ENCODE measurements around the gene MYOT.

DNA sequence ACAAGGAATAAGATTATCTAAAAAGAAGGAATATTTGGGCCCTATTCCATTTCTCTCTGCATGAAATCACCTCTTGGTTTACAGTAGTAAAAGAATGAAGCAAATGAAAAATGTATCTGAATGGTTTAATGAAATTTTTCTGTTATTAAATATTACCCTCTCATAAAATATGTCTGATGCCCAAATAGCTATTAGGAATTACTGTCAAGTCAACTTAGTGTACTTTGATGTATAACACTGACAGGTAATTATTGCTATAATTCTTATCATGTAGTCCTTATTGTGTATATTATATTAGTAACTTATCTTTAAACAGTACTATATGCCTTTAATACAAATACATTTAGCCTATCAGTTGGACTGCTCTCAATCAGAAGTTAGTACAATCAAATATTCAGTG lies 8.4 kb downstream of the MYOT start:
- TF ChIP-seq CTCF (conservative IDR thresholded peaks at IDR 0.05; ENCODE audit: low read depth, low read length) (no peak), RFX5 (IDR thresholded peaks at IDR 0.05; ENCODE audit: low read depth, low read length) (no peak), RAD21 (IDR thresholded peaks at IDR 0.05; ENCODE audit: low read length) (no peak)
